ENCODE data around the gene ADAMTS12.

GRCh38 chr5:33487236-33487635 lies 404.6 kb downstream of the ADAMTS12 start:
- no peak for TF ChIP-seq CTCF (IDR thresholded peaks at IDR 0.05)
- no peak for TF ChIP-seq ZFX (IDR thresholded peaks at IDR 0.05; ENCODE audit: borderline replicate concordance)
